Measurements from ENCODE around the gene LDHD.
A peak's percentile ranks its signal among the peaks of the same experiment; 100 is the strongest.
"Not testable (repeated sequence)": the region's sequence is repeated elsewhere in the genome, so short reads cannot be mapped to it uniquely, and the experiment has no call there.

Gene LDHD

GRCh38 chr16:75097941-75098901 is 18.4 kb downstream of the LDHD start:
- no peak for DNase-seq

- DNase-seq = no peak
Observed at GRCh38 chr16:75097191-75097761, 19.3 kb downstream of the LDHD start.

DNA sequence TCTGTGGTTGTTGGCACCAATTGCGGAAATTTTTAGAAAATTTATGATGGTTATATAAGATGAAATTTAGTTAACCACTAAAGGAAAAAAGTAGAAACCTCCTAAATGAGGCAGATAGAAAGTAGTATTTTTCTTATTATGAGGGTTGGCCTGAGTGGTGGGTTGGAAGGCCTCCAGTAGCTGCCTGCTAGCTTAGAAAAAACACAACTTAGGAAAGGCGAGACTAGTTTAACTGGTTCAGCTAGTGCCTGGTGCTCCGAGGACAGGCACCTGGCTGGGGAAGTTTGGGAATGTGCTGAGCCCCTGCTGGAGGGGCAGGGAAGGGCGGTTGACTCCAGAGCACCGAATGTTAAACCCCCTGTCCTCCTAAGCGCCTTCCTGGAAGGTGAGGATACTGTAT is 19.9 kb downstream of the LDHD start:
- DNase-seq = no peak

GRCh38 chr16:75095204-75095621 is 21.4 kb downstream of the LDHD start:
- DNase-seq = no peak

- no peak for DNase-seq
Observed at GRCh38 chr16:75093598-75094540, 22.7 kb downstream of the LDHD start.

DNA sequence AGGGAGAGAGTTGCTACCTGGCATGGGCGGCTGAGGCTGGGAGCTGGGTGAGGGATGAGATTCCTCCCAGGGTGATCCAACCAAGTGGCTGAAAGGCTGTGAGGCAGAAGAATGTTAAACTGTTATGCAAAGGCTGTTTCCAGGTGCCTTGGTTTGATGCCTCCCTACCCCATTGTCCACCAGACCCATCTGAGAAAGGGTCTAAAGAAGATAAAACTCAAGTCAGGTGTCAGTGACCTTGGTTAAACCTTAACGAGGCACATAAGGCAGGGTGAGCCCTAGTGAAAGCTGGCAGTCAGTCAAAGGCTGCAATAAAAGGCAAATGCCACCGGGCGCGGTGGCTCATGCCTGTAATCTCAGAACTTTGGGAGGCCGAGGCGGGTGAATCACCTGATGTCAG is 23.8 kb downstream of the LDHD start:
- DNase-seq = no peak

GRCh38 chr16:75091619-75092018 is 25.0 kb downstream of the LDHD start:
- not testable (repeated sequence) for DNase-seq

- not testable (repeated sequence) for DNase-seq
Observed at GRCh38 chr16:75090899-75091298, 25.7 kb downstream of the LDHD start.

DNA sequence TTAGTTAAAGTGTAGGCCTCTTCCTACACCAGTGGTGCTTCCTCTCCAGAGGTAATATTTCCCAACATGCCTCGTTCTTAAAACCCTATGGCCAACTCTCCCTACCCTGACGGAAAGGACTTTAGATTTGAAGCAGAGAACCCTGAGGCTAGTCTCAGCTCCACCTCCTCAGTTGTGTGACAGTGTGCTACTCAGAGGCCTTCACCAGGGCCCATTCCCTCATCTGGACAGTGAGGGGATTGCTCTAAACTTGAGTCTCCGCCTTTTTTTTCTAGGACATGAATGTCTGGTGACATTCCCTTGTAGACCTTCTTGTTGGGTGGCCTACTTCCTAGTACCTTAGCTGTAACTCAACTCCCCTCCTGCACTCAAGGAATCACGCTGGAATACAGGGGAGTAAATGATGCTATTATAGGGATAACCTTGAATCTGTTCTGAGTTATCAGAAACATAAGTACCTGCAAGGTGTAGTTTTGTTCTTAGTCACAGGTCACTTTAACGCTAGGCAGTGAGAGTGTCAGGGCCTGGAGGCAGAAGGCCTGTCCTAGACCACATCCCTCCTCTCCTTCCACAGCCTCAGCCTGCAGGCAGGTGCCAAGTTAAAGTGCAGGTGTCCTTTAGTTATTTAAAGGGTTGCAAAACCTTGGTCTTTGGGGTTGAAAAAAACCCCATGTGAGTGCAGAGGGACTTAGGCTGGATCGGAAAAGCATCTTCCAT is 26.9 kb downstream of the LDHD start:
- no peak for DNase-seq

DNA sequence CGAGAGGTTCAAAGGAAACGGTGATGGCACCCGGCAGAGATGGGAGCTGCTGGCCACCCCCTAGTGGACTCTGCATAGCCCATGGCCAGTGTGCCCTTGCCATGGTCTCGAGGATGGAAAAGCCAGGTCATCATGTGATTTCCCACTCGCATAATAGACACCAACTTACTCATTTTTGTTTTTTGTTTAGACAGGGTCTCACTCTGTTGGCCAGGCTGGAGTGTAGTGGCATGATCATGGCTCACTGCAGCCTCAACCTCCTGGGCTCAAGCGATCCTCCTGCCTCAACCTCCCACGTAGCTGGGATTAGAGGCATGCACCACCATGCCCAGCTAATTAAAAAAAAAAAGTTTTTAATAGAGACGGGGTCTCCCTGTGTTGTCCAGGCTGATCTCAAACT is 27.6 kb downstream of the LDHD start:
- DNase-seq = no peak

DNA sequence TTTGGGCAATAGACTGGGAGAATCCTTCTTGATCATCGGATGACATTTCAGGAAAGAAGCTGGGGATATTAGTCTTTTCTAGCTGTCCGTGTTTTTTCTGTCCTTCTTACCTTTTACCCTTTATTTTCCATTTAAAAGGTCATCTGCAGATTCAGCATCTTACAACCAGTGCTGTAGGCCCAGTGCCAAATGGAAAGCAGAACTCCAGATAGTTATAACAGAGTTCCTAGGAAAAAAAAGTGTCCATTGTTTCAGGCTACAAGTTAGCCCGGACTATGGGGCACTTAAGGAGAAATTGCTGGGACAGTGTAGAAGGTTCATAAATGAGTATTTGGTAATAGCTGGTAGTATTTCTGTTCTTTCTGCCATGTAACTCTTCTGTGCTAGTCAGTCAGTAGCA is 28.4 kb downstream of the LDHD start:
- no peak for DNase-seq

DNA sequence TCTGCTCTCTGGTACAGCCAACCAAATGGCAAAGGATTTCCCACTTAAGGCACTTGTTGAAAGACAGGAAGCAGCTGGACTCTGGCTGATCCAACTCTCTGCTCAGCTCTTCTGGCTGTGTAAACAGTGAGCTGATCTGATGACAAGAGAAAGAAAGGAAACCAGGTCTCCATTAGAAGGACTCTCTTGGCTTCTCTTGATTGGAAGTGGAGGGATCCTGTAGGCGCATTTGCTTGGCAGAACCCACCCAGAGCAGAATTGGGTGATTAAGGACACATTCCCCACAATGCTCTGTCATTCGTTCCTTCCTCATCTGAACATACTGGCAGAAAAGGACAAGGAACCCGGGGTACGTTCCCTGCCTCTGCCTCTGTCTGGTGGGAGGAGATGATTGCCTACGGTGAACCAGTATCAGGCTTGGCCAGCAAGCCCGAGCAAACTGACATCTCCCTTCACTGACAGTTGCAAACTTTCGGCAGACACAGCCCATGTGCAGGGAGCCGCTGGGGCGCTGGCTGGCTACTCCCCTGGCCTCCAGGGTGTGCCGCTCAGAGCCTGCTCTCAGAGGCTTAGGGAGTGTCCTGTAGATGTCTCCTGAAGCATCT is 29.1 kb downstream of the LDHD start:
- DNase-seq = peak; percentile 28

- no peak for DNase-seq
Observed at GRCh38 chr16:75086688-75087374, 29.7 kb downstream of the LDHD start.

DNA sequence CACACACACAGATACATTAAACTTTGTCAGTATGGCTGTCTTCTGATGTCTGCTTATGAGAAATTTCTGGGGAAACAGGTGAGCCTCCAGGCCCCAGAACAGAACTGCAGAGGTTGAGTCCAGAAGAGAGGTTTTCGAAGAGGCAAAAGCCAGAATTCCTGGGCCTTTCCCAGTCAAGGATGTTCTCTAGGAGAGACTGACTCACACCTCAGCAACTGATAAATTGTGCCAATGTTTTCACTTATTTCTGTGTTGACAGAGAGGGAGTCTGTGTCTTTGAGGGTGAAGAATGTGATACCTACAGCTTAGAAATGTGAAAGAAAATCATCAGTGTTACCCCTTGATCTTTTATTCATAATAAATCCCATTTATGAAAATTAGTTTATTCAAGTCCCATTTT is 30.3 kb downstream of the LDHD start:
- DNase-seq = no peak

GRCh38 chr16:75085556-75085955 is 31.0 kb downstream of the LDHD start:
- DNase-seq = no peak

DNA sequence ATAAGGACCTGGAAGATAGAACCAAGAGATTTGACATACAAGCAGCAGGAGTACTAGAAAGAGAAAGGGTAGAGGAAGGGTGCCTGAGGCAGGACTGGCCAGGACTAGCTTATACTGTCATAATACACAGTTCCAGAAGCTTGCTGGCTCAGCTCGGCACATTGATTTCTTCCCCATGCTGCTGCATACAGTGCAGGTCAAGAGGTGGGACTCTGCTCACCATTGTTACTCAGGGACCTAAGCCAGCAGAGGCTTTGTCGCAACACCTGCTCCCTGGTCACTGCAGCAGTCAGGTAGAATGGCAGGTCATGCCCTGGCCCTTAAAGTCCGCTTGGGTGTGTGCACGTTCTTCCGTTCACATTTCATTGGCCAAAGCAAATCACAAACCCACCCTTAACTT is 32.8 kb downstream of the LDHD start:
- DNase-seq = no peak

DNA sequence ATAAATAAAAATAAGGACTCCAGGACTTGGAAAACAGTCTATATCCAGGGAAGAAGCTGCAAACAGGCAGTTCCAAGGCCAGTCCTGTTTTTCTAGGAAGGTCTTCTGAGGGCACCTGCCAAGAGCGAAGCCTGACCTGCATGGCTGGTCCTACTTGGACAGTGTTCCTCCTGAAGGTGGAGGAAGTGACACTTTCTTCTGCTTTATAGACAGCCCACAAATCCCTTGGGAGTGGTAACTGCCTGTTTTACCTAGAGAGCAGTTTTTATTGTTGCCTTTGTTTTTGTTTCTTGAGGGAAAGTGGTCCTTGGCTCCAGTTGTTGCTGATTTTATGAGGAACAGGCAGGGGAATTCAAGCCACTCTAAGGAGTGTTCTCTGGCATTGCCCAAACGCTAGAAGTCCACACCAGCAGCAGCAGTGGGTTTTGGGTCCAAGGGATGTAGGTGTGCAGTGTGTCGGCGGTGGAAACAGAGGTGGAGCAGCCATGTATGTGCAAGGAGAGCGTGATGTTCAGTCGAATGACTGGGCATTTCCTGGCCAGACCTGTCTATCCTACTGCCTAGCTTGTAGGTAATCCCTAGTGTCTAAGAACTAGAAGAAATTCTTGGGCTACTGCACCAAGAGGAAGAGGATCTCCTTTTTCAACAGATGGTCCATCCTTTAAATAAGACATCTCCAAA is 35.3 kb downstream of the LDHD start:
- DNase-seq = no peak

- DNase-seq = no peak
Observed at GRCh38 chr16:75080205-75081029, 36.2 kb downstream of the LDHD start.

DNA sequence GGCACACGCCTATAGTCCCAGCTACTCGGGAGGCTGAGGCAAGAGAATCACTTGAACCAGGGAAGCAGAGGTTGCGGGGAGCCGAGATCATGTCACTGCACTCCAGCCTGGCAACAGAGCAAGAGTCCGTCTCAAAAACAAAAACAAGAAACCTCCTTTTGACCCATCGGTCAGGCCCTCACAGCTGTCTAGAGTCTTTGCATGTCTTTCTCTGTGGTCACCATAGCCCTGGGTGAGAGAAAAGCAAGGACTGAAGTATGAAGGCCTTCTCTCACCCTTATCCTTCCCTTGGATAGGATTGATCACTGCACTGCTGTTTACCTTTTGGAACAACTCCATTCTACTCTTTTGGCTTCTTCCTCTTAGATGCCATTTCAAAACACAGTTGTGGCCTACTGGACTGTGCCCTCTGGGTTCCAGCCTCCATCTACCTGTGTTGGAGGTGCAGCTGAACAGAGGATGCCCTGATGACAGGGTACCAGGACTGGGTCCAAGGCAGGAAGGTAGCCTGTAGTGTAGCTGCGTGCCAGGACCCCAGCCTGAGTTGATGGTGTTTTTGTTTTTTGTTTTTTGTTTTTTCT is 37.1 kb downstream of the LDHD start:
- no peak for DNase-seq

DNA sequence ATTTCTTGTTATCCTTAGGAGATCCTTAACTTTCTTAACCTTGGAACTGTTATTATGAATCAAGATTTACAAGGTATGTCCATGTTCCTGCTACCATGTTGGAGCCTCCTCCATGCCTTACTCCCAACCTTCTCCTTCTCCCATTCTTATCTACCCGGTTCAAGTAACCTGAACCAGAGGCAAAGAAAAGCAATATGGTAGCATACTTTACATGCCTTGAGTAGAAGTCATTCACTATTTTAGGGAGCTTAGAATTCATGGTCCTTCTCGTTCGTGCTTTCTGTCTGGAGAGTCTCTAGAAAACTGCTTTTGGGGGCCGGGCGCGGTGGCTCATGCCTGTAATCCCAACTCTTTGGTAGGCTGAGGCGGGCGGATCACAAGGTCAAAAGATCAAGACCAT is 37.7 kb downstream of the LDHD start:
- no peak for DNase-seq
